ENCODE data around the gene ABCC9. TPM values are rescaled to one million over a fixed set of nuclear protein-coding genes. Genes with fewer than 3 reads are reported as not detected.

ABCC9 gene
- polyA plus RNA-seq, 1 of the 3 experiments (the other 2 are of a cell fraction) = 0.02 TPM

- ChIA-PET POLR2A (no interaction called here), CTCF (interaction anchor here (1.0 kb wide), 1 partner anchor 9 kb away, joined by 3 read pairs; no protein-coding TSS in a partner anchor)
- Histone ChIP-seq H4K20me1 (ENCODE audit: insufficient read depth) (no peaks in the 10 kb centered on the region), H3K9me3 (no peaks in the 10 kb centered on the region), H3K9ac (no peak overlapping the region), H2AFZ (ENCODE audit: low read depth) (no peak overlapping the region), H3F3A (replicated peaks; ENCODE audit: insufficient read depth) (no peaks in the 10 kb centered on the region), H3K79me2 (ENCODE audit: insufficient read depth) (no peaks in the 10 kb centered on the region), H3K36me3 (replicated peaks in 1 of 2; ENCODE audit: control insufficient read depth in 1 of 2, insufficient read depth in 2 of 2, low read length in 1 of 2) (no peaks in the 10 kb centered on the region), H3K27me3 (ENCODE audit: insufficient read depth) (no peaks in the 10 kb centered on the region), H3K27ac (ENCODE audit: low read depth in 2 of 2, low read length in 1 of 2) (no peak overlapping the region), H3K4me2 (no peak overlapping the region), H3K9me2 (no peaks in the 10 kb centered on the region), H3K4me3 (ENCODE audit: low read depth in 2 of 2, low read length in 1 of 2) (no peak overlapping the region), H3K4me1 (ENCODE audit: control insufficient read depth in 1 of 2, insufficient read depth in 2 of 2, low read depth in 1 of 2, low read length in 1 of 2) (no peaks in the 10 kb centered on the region)
- no peak for DNase-seq
- TF ChIP-seq ELF1 (IDR thresholded peaks at IDR 0.05) = no peak
- no peak for TF ChIP-seq PBX3 (IDR thresholded peaks at IDR 0.05)
- no peak for TF ChIP-seq MEF2A (IDR thresholded peaks at IDR 0.05; ENCODE audit: borderline replicate concordance, low read depth)
- no peak for TF ChIP-seq NFIC (IDR thresholded peaks at IDR 0.05; ENCODE audit: borderline replicate concordance)
- TF ChIP-seq EP300 (IDR thresholded peaks at IDR 0.05; ENCODE audit: borderline replicate concordance in 1 of 2, low read depth in 1 of 2, low read length in 1 of 2) = no peak
- TF ChIP-seq ZBTB33 (IDR thresholded peaks at IDR 0.05; ENCODE audit: borderline replicate concordance, low read depth) = no peak
- TF ChIP-seq SIN3A (IDR thresholded peaks at IDR 0.05; ENCODE audit: borderline replicate concordance, low read depth, low read length) = no peak
- TF ChIP-seq SMC3 (IDR thresholded peaks at IDR 0.05; ENCODE audit: low read depth, low read length) = no peak
- no peak for TF ChIP-seq REST (IDR thresholded peaks at IDR 0.05; ENCODE audit: low read depth, low read length)
- TF ChIP-seq CHD2 (IDR thresholded peaks at IDR 0.05; ENCODE audit: low read length, partially characterized antibody) = no peak
- no peak for TF ChIP-seq EZH2phosphoT487 (IDR thresholded peaks at IDR 0.05; ENCODE audit: borderline replicate concordance, low read depth)
- TF ChIP-seq FOXJ3 (CRISPR knock-in tag; IDR thresholded peaks at IDR 0.05) = no peak
- no peak for TF ChIP-seq FOXM1 (IDR thresholded peaks at IDR 0.05; ENCODE audit: low read depth)
- TF ChIP-seq YY1 (IDR thresholded peaks at IDR 0.05; ENCODE audit: low read depth) = no peak
- TF ChIP-seq TCF12 (IDR thresholded peaks at IDR 0.05) = no peak
- TF ChIP-seq NRF1 (IDR thresholded peaks at IDR 0.05; ENCODE audit: low read depth, low read length) = no peak
- no peak for TF ChIP-seq USF2 (IDR thresholded peaks at IDR 0.05; ENCODE audit: borderline replicate concordance, low read depth, low read length)
- TF ChIP-seq TAF1 (IDR thresholded peaks at IDR 0.05; ENCODE audit: borderline replicate concordance, low read depth, low read length) = no peak
- no peak for TF ChIP-seq RFX5 (IDR thresholded peaks at IDR 0.05; ENCODE audit: low read length)
- no peak for TF ChIP-seq TEAD4 (IDR thresholded peaks at IDR 0.05; ENCODE audit: borderline replicate concordance, insufficient read depth)
- 7% methylated on average over 4 of the region's 4 CpGs for WGBS (ENCODE audit: low lambda C conversion rate)
Measured at GRCh38 chr12:21860128-21860527, 81.1 kb downstream of the ABCC9 start.
